Embryonic facial prominence (tissue), 1 donor: Measurements from ENCODE around the gene RAP2B.
"Not testable (repeated sequence)": the region's sequence is repeated elsewhere in the genome, so short reads cannot be mapped to it uniquely, and the experiment has no call there.

Experiments
- DNase-seq: peaks from one replicate; pipeline ENCODE4 v3.0.0-alpha.2; 2016; ENCODE audit errors: extremely low spot score

RAP2B gene

GRCh38 chr3:153193786-153194476, 31.9 kb downstream of the RAP2B start:
- not testable (repeated sequence) for DNase-seq

- DNase-seq: no peak
These were observed 33.4 kb downstream of the RAP2B start for GRCh38 chr3:153195349-153195879.

- DNase-seq: no peak
These were observed 47.6 kb downstream of the RAP2B start for GRCh38 chr3:153209596-153209995.

- DNase-seq: no peak
These were observed 48.1 kb downstream of the RAP2B start for GRCh38 chr3:153210146-153210545.

GRCh38 chr3:153210660-153211059, 48.6 kb downstream of the RAP2B start:
- no peak for DNase-seq

GRCh38 chr3:153215497-153215896, 53.5 kb downstream of the RAP2B start:
- no peak for DNase-seq

GRCh38 chr3:153215966-153216365, 53.9 kb downstream of the RAP2B start:
- no peak for DNase-seq

- DNase-seq: no peak
These were observed 54.9 kb downstream of the RAP2B start for GRCh38 chr3:153216928-153217327.

GRCh38 chr3:153219146-153219545, 57.1 kb downstream of the RAP2B start:
- no peak for DNase-seq
